ENCODE data around the gene PCBP3. TPM values are rescaled to one million over a fixed set of nuclear protein-coding genes. Genes with fewer than 3 reads are reported as not detected.
"Not testable (repeated sequence)": the region's sequence is repeated elsewhere in the genome, so short reads cannot be mapped to it uniquely, and the experiment has no call there.

PCBP3 gene
- polyA plus RNA-seq, 1 donor (not counting 4 experiments of a cell fraction or from before 2014, with no cell fraction given) = 0.25 TPM

GRCh38 chr21:45620201-45620923 lies 23.2 kb upstream of the PCBP3 start:
- H3K27ac ChIP-seq (ENCODE audit: control insufficient read depth, insufficient read depth, low read length) = no peak overlapping the region
- no peak overlapping the region for H2AFZ ChIP-seq (ENCODE audit: control insufficient read depth, low read length)
- no peak for FAIRE-seq
- H3K9me3 ChIP-seq (ENCODE audit: control insufficient read depth, low read depth, low read length) = no peaks in the 10 kb centered on the region
- H3K4me2 ChIP-seq (ENCODE audit: control insufficient read depth, extremely low read depth, insufficient read depth, low read depth, low read length) = no peak overlapping the region
- H3K4me1 ChIP-seq (ENCODE audit: control insufficient read depth, extremely low read depth, insufficient read depth, low read length) = no peaks in the 10 kb centered on the region
- no peak overlapping the region for H3K9ac ChIP-seq (ENCODE audit: control insufficient read depth, extremely low read depth, insufficient read depth, low read length)
- H3K9me1 ChIP-seq (ENCODE audit: control insufficient read depth, extremely low read depth, insufficient read depth, low read length) = no peaks in the 10 kb centered on the region
- TF ChIP-seq CTCF (optimal IDR thresholded peaks at IDR 0.05 in 1 of 3, IDR thresholded peaks at IDR 0.05 in 1 of 3, conservative IDR thresholded peaks at IDR 0.05 in 1 of 3; ENCODE audit: extremely low read depth in 1 of 3, insufficient read depth in 2 of 3, low read length in 3 of 3) (no peak), EZH2 (IDR thresholded peaks at IDR 0.05; ENCODE audit: low read length) (no peak)
- H3K79me2 ChIP-seq (ENCODE audit: control insufficient read depth, insufficient read depth, low read length) = no peaks in the 10 kb centered on the region
- H4K20me1 ChIP-seq (ENCODE audit: control insufficient read depth, extremely low read depth, insufficient read depth, low read length) = no peaks in the 10 kb centered on the region
- no peak for DNase-seq (ENCODE audit: low read depth, low spot score)
- no peak overlapping the region for H3K4me3 ChIP-seq (ENCODE audit: control insufficient read depth in 2 of 3, extremely low read depth in 1 of 3, insufficient read depth in 2 of 3, low read depth in 1 of 3, low read length in 3 of 3)
- H3K36me3 ChIP-seq (ENCODE audit: control insufficient read depth in 2 of 2, extremely low read depth in 1 of 2, insufficient read depth in 2 of 2, low read length in 2 of 2) = no peaks in the 10 kb centered on the region
- dilution Hi-C loops (cut with MboI; ENCODE audit: extremely low pct_ligation_motif_present, low sequenced_read_pairs) = no loop called here
- H3K27me3 ChIP-seq (ENCODE audit: control insufficient read depth, extremely low read depth, insufficient read depth, low read length) = peaks cover 35% of the 10 kb centered on the region

- dilution Hi-C loops (cut with MboI; ENCODE audit: extremely low pct_ligation_motif_present, low sequenced_read_pairs); FAIRE-seq; H2AFZ ChIP-seq (ENCODE audit: control insufficient read depth, low read length); H3K4me1 ChIP-seq (ENCODE audit: control insufficient read depth, extremely low read depth, insufficient read depth, low read length); H3K9me1 ChIP-seq (ENCODE audit: control insufficient read depth, extremely low read depth, insufficient read depth, low read length); H3K36me3 ChIP-seq (ENCODE audit: control insufficient read depth in 2 of 2, extremely low read depth in 1 of 2, insufficient read depth in 2 of 2, low read length in 2 of 2); H4K20me1 ChIP-seq (ENCODE audit: control insufficient read depth, extremely low read depth, insufficient read depth, low read length); DNase-seq (ENCODE audit: low read depth, low spot score); H3K4me2 ChIP-seq (ENCODE audit: control insufficient read depth, extremely low read depth, insufficient read depth, low read depth, low read length); H3K27ac ChIP-seq (ENCODE audit: control insufficient read depth, insufficient read depth, low read length); H3K9ac ChIP-seq (ENCODE audit: control insufficient read depth, extremely low read depth, insufficient read depth, low read length); H3K4me3 ChIP-seq (ENCODE audit: control insufficient read depth in 2 of 3, extremely low read depth in 1 of 3, insufficient read depth in 2 of 3, low read depth in 1 of 3, low read length in 3 of 3); H3K79me2 ChIP-seq (ENCODE audit: control insufficient read depth, insufficient read depth, low read length); H3K9me3 ChIP-seq (ENCODE audit: control insufficient read depth, low read depth, low read length): not testable (repeated sequence)
- H3K27me3 ChIP-seq (ENCODE audit: control insufficient read depth, extremely low read depth, insufficient read depth, low read length) = peaks cover 32% of the 10 kb centered on the region
Measured at GRCh38 chr21:45621435-45622331, 21.8 kb upstream of the PCBP3 start.
